Thoracic aorta (tissue), 2 donors: ENCODE data around the gene ARMH1. TPM values are rescaled to one million over a fixed set of nuclear protein-coding genes. Genes with fewer than 3 reads are reported as not detected.

Experiments
- ATAC-seq: fragments of 150-250 bp; one replicate; pipeline ENCODE4 v1.8.0; 2017; ENCODE audit warnings: low read depth; ENCODE audit not compliant: insufficient number of reproducible peaks, low FRiP score
- DNase-seq: peaks from one replicate; pipeline ENCODE4 v3.0.0-alpha.2; 2020; ENCODE audit warnings: low spot score
- H3K27ac ChIP-seq, 2 donors: fragments of 200-600 bp; sonication (generic); 1 replicate in 1 of 2; 2 replicates in 1 of 2; pipeline ENCODE4 v1.5.1; 2016; ENCODE audit warnings: mild to moderate bottlenecking in 2 of 2, moderate library complexity in 2 of 2
- H3K27me3 ChIP-seq: fragments of 200-600 bp; sonication (generic); replicated peaks from 2 replicates; pipeline ENCODE4 v1.6.0; 2016; ENCODE audit warnings: mild to moderate bottlenecking; ENCODE audit not compliant: insufficient read depth
- H3K36me3 ChIP-seq: fragments of 200-600 bp; sonication (generic); one replicate; pipeline ENCODE4 v1.5.1; 2016
- H3K4me1 ChIP-seq, 2 donors: fragments of 200-600 bp; sonication (generic); 1 replicate in 1 of 2; 2 replicates in 1 of 2; pipeline versions ENCODE4 v1.5.1 to v1.6.0; 2016; ENCODE audit warnings: low read depth in 2 of 2, mild to moderate bottlenecking in 1 of 2; ENCODE audit not compliant: control insufficient read depth in 1 of 2
- H3K4me3 ChIP-seq: fragments of 200-600 bp; sonication (generic); 2 replicates; pipeline ENCODE4 v1.5.1; 2016; ENCODE audit warnings: mild to moderate bottlenecking
- H3K9me3 ChIP-seq: fragments of 200-600 bp; sonication (generic); 2 replicates; pipeline ENCODE4 v1.5.1; 2016
- total RNA-seq, 2 donors: library from RNA; depleted of rRNA; stranded (reverse); fragments of >200 nt; gene quantifications; one replicate each; pipeline versions ENCODE4 v1.1.0 to v1.2.3, GENCODE V29; 2016
- TF ChIP-seq, protein P1 (sequence below): fragments of 200-600 bp; sonication (generic); IDR thresholded peaks from one replicate; pipeline ENCODE4 v1.5.1; 2019; ENCODE audit warnings: antibody characterized with exemption

ARMH1 gene
- total RNA-seq, result 1 to 10 TPM in 1 of 2 donors, under 1 TPM in 1; 0.81 to 5.8 TPM

DNA sequence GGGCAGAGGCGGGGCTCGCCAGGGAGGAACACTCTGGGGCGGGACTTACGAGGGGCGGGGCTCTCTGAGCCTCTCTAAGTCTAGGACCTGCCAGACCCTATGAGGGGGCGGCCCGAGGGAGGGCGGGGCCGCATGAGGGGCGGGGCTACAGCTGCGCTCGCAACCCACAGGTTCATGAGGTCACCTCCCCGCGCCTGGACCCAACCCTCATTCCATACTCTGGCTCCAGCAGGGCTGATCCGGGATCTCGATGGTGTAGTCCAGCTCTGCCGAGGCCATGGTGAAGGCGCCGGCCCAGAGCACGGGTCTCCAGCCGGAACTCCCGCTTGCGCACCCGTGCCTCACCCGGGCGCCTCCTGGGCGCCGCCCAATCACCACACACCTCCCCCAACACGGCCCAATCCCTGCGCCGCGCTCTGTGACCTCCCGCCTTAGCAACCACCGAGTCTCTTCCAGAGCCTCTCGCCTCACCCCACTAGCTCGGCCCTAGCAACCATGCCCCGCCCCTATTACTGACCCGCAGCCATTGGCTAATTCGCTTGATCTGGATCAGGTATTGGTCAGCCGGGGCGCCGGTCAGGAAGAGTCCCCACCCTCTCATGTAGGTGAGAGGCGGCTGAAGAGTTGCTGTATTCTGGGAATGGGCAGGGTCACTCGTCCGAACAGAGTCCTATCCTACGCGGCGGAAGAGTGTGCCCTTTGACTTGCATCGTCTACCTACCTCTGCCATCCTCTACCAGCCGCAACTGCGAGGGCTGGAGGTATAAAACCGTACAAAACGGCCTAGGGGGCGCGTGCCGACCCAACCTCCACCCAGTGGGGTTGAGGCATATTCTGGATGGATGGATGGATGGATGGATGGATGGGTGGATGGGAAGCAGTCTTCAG is at the start of gene ARMH1, which contains the start of gene TMEM53:
Gene ARMH1 (plus strand): TSS at position 602 of the 888 bp plus-strand sequence. CDS start 14,984 bp downstream, outside the sequence.
Gene TMEM53 (minus strand): TSS at position 369 of the 888 bp plus-strand sequence. CDS start 90 bp downstream, at position 279.
- H3K36me3 ChIP-seq, result no peaks in the 10 kb centered on the region
- peak; percentile 99 for ATAC-seq
- peak within 1 kb of the TSS; percentile 76 for H3K4me3 ChIP-seq
- H3K27ac ChIP-seq, result peak within 1 kb of the TSS; percentile 84 to 94
- peak; percentile 99 for DNase-seq
- TF ChIP-seq, protein P1, sequence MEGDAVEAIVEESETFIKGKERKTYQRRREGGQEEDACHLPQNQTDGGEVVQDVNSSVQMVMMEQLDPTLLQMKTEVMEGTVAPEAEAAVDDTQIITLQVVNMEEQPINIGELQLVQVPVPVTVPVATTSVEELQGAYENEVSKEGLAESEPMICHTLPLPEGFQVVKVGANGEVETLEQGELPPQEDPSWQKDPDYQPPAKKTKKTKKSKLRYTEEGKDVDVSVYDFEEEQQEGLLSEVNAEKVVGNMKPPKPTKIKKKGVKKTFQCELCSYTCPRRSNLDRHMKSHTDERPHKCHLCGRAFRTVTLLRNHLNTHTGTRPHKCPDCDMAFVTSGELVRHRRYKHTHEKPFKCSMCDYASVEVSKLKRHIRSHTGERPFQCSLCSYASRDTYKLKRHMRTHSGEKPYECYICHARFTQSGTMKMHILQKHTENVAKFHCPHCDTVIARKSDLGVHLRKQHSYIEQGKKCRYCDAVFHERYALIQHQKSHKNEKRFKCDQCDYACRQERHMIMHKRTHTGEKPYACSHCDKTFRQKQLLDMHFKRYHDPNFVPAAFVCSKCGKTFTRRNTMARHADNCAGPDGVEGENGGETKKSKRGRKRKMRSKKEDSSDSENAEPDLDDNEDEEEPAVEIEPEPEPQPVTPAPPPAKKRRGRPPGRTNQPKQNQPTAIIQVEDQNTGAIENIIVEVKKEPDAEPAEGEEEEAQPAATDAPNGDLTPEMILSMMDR, result no peak
- no peaks in the 10 kb centered on the region for H3K9me3 ChIP-seq
- peaks cover 13 to 30% of the 10 kb centered on the region in 2 donors for H3K4me1 ChIP-seq
- H3K27me3 ChIP-seq, result no peaks in the 10 kb centered on the region

- TF ChIP-seq, protein P1, result no peak
These were observed 49.2 kb upstream of the ARMH1 start for GRCh38 chr1:44625348-44625747.

GRCh38 chr1:44628962-44629756 is 45.4 kb upstream of the ARMH1 start:
- TF ChIP-seq, protein P1, result no peak
- H3K4me3 ChIP-seq, result no peak overlapping the region
- no peak for ATAC-seq
- no peak for DNase-seq
- no peaks in the 10 kb centered on the region for H3K27me3 ChIP-seq
- peaks cover 9 to 20% of the 10 kb centered on the region in 2 donors for H3K4me1 ChIP-seq
- no peaks in the 10 kb centered on the region for H3K9me3 ChIP-seq
- no peak overlapping the region for H3K27ac ChIP-seq
- H3K36me3 ChIP-seq, result no peaks in the 10 kb centered on the region

More at GRCh38 chr1:44625348-44625747, 49.2 kb upstream of the ARMH1 start:
- Histone ChIP-seq H3K27ac (no peak overlapping the region), H3K4me1 (no peaks in the 10 kb centered on the region), H3K4me3 (no peak overlapping the region), H3K9me3 (no peaks in the 10 kb centered on the region), H3K36me3 (no peaks in the 10 kb centered on the region), H3K27me3 (no peaks in the 10 kb centered on the region)
- no peak for ATAC-seq
- DNase-seq, result no peak

DNA sequence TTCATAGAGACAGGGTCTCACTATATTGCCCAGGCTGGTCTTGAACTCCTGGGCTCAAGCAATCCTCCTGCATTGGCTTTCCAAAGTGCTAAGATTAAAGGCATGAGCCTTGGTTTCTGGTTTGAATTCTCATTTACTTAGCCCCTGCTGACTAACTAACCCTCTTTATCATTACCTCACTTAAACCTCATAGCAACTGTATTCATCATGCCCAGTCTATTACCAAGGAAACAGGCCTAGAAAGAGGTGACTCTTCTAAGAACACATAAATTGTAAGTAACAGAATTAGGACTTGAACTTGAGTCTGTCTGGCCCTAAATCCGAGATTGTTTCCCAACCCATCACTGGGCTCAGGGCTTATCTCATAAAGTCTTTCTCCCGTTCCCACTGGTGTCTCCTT is 44.4 kb upstream of the ARMH1 start:
- ATAC-seq, result no peak
- Histone ChIP-seq H3K4me1 (peaks cover 9 to 20% of the 10 kb centered on the region in 2 donors), H3K4me3 (no peak overlapping the region), H3K27me3 (no peaks in the 10 kb centered on the region), H3K9me3 (no peaks in the 10 kb centered on the region), H3K27ac (no peak overlapping the region), H3K36me3 (peaks cover 5% of the 10 kb centered on the region)
- no peak for DNase-seq
- TF ChIP-seq, protein P1, result no peak

DNA sequence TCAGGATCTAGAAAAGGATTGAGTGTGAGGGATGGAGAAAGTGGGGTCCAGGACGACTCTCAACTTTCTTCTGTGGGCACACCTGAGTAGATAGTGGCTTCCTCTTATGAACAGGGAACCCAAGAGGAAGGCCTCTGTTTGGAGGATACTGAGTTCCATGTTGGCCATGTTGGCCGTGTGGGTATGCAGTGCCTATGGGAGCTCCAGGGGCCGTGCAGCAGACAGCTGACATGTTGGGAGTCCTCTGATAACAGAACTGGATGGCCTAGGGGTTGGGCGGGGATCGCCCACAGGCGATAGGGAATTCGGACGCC is 43.2 kb upstream of the ARMH1 start:
- DNase-seq, result no peak
- H3K27ac ChIP-seq, result peak overlapping the region; percentile 92 to 94
- no peak for ATAC-seq
- peak overlapping the region; percentile 81 for H3K4me3 ChIP-seq
- peaks cover 16% of the 10 kb centered on the region for H3K36me3 ChIP-seq
- peaks cover 9 to 20% of the 10 kb centered on the region in 2 donors for H3K4me1 ChIP-seq
- TF ChIP-seq, protein P1, result no peak
- no peaks in the 10 kb centered on the region for H3K9me3 ChIP-seq
- H3K27me3 ChIP-seq, result no peaks in the 10 kb centered on the region
